Activated CD8-positive, alpha-beta memory T cell treated with anti-CD3 and anti-CD28 coated beads for 36 hours (primary cell): ENCODE results near the gene NOS1. TPM values are rescaled to one million over a fixed set of nuclear protein-coding genes. Genes with fewer than 3 reads are reported as not detected.

Source experiments
- CTCF ChIA-PET: fragments of 350-600 bp; sonication (Branson Sonifier 250); formaldehyde crosslinking; loops from one replicate; lab custom pipeline; 2021; ENCODE audit warnings: antibody characterized with exemption; lab: Charles Lee
- POLR2A ChIA-PET: fragments of 350-600 bp; sonication (Branson Sonifier 250); formaldehyde crosslinking; loops from one replicate; lab custom pipeline; 2021; ENCODE audit warnings: antibody characterized with exemption; lab: Charles Lee
- total RNA-seq, 2 experiments: library from RNA; stranded (reverse); gene quantifications; one replicate each; pipeline ENCODE4 v1.2.3, GENCODE V29; 2021

The NOS1 gene
- total RNA-seq, 2 experiments from 2014 or later, result not detected

DNA sequence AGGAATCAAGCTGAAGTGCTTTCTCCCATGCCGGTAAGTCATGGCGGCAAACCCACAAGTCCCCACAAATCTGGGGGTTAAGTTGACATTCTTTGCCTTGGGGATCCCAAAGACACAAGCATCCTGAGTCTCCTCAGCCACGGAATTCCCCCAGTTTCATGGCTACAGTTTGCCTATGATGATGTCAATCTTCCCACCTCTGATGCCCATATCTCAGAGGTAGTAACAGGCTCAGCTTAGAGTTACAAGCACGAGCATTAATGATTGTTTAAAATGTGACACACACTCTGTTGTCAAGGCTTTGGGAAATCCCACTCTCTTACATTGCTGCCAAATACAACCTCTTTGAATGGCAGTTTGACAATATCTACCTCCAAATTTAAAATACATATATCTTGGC, 22.3 kb downstream of the NOS1 start:
- ChIA-PET POLR2A (no interaction called here), CTCF (no interaction called here)

DNA sequence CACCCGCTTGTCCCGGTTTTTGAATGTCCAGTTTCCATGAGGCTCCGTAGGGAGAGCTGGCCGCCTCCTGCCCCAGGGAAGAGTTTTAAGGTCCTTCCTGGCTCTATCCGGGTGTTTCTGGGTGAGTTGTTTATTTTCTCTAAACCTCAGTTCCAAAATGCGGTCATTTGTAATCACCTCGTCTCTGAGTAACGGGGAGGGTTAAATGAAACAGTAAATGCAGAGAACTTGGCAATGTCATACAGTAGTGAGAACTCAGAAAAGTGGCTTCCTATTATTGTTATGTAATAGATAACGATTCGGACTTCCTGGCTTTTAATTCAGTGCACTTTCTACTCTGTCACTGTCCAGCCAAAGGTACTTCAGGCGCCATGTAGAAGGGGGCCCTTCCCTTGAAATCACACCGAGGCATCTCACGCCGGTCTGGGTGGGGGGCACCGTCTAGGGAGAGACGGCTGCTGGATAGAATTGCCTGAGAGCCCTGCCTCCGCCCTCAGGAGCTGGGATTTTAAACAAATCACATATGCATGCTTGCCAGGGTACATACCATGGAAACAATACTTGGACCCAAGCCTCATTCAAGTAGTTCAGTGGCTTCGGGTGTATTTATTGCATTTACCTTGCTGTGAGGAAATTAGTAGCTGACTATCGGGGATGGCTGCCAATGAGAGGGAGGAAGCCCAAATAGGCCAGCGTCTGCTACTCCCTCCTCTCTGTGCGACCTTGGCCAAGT, 26.4 kb downstream of the NOS1 start:
- POLR2A ChIA-PET, result no interaction called here
- CTCF ChIA-PET, result no interaction called here

DNA sequence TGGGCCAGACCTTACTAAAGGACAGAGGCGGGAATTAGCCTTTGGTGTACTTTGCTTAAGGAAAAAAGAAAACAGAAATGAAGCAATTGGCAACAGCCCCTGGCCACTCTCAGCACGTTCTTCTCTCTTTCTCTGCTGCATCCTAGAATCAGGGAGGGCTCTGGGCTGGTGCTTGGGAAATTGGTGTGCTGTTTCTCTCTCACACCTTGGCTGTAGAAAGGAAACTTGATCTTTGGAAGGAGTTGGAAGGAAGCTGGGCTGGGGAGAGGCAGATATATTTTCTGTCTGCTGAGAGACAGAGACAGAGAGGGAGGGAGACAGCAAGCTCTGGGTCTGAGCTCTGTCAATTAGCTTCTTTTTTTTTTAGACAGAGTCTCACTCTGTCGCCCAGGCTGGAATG, 27.4 kb downstream of the NOS1 start:
- ChIA-PET CTCF (no interaction called here), POLR2A (no interaction called here)

DNA sequence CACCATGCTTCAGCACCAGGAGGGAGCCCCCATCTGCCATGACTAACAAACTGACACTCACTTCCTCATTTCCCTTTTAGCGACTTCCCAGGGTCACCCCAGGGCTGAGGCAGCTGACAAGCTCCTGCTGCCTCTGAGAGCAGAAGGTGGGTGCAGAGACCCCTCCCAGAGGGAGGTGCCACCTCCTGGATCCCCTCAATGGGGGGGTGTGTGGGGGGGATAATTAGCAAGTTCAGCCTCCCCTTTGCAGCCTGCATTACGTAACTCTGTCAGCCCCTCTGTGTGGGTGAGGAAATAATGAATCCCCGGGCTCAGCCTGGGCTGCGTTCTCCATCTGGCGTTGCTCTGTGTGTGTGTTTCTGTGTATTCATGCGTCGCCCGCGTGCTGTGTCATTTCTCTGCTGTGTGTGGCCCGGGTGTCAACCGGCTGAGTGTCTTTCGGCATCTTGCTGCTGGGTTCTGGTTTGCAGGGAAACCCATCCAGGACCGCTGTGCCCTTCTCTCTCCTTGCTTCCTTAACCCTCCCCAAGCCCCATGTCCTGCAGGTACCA, 28.0 kb downstream of the NOS1 start:
- CTCF ChIA-PET, result no interaction called here
- POLR2A ChIA-PET, result no interaction called here

DNA sequence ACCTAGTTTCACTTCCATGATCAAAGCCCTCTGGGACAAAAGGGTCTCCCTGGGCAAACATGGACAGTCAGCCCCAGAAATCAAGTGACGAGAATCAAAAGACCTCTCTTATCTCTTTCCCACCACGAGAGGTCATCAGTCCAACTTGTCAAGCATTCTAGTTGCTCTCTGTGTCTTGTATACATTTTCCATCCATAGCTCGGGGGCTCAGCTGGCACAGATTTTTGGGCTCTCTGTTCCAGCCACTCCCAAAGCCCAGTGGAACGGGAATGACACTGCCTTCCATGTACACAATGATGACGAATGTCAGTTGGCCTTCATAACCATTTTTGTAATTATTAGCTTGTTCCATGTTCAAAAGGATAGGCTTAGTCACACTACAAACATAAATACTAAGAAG, 29.7 kb downstream of the NOS1 start:
- CTCF ChIA-PET, result no interaction called here

DNA sequence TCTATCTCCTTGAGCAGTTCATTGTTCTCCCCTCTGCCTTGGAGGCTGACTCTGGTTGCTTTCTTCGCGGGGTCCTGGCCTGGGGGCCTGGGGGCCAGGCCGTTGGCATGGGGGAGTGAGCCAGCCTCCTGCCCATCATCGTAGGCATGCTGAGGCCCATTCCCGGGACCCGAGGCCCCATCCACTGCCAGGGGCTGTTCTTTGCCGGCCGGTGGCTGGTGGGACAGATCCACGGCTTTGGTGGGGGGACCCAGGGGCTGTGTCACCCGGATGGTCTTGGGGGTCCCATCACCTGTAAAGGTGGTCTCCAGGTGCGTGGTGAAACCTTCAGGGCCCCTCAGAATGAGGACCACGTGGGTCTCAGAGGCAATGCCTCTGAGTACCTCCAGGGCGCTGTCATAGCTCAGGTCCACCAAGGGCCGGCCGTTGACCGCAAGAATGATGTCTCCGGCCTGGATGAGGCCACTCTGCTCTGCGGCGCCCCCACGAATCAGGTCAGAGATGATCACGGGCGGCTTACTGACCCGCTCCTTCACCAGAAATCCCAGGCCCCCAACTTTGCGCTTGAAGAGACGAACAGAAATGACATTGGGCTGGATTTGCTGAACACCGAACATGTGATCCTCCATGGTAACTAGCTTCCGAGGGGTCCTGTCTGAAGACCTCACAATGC, 30.8 kb downstream of the NOS1 start:
- POLR2A ChIA-PET, result no interaction called here

More for the DNA sequence above, 29.7 kb downstream of the NOS1 start:
- POLR2A ChIA-PET, result no interaction called here

DNA sequence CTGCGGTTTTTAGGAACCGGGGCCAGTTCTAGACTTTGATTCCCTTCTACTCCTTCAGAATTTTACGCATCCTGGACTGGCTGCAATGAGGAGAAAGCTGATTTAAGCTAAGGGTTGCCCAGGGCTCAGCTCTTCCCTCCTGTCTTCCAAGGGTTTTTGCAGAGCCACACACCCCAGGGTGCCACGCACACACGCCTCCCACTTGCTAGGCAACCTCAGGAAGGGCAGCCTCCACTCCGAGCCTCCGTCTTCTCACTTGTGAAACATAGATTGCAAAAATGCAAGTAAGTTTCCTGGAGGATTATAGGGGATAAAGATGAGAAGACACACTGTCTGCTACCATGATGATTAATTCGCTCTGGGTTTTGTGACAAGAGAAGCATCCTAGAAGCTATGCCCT, 31.7 kb downstream of the NOS1 start:
- POLR2A ChIA-PET, result no interaction called here
- CTCF ChIA-PET, result no interaction called here

More for the DNA sequence above, 30.8 kb downstream of the NOS1 start:
- CTCF ChIA-PET, result no interaction called here

DNA sequence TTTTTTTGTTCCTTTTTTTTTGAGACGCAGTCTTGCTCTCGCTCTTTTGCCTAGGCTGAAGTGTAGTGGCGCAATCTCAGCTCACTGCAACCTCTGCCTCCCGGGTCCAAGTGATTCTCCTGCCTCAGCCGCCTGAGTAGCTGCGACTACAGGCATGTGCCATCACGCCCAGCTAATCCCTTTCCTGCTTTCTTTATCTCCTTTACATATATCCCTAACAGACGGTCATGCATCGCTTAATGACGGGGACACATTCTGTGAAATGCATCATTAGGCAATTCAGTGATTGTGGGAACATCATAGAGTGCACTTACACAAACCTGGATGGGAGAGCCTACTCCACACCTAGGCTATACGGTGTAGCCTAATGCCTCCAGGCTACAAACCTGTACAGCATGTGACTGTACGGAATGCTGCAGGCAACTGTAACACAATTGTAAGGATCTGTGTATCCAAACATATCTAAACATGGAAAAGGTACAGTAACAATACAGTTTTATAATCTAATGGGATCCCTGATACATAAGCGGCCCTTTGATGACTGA, 32.8 kb downstream of the NOS1 start:
- ChIA-PET POLR2A (no interaction called here), CTCF (no interaction called here)

DNA sequence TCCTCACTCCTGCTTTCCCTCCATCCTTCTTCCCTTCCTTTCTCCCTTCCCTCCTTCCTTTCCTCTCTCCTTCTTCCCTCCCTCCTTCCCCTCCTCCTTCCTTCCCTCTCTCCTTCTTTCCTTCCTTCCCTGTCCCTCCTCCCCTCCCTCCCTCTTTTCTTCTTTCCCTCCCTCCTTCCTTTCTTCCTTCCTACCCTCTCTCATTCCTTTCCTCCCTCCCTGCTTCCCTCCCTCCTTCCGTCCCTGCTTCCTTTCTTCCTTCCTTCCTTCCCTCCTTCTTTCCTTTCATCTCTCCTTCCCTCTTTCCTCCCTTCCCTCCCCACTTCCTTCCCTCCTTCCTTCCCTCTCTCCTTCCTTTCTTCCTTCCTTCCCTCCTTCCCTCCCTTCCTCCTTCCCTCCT, 39.0 kb downstream of the NOS1 start:
- POLR2A ChIA-PET, result no interaction called here

DNA sequence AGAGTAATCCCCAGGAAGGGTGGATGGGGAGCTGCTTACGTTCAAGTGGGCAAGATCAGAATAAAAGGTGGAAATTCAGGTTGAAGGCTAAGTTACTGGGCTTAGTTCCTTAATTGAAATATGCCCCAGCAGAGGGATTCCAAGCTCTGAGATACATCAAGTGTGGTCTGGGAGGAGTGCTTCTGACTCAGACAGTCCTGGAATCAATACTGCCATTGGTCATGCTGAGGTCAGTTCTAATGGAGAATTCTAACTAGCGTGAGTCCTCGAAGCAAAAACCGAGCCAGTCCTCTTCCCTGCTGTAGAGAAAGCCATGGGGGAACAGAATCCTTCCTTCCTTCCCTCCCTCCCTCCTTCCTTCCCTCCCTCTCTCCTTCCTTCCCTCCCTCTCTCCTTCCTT, 39.9 kb downstream of the NOS1 start:
- ChIA-PET CTCF (no interaction called here), POLR2A (no interaction called here)

More for the DNA sequence above, 39.0 kb downstream of the NOS1 start:
- CTCF ChIA-PET, result no interaction called here

DNA sequence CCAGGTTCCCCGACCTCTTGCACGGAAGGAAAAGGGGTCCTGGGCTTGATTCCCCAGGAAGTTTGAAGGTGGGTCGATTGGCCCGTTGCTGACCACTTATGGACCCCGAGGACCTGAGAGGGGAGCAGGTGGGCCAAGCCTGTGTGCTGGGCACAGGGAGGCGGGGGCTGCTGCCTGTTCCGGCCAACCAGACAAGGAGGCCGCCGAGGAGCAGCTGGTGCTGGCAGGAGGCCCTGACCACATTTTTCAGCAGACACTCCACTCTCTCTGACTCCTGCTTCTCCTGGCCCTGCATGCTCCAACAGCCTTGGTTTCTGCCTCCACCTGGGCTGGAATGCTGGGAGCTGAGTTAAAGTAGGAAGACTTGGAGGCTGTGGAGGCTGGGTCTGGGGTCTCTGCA, 42.8 kb downstream of the NOS1 start:
- ChIA-PET POLR2A (no interaction called here), CTCF (no interaction called here)

DNA sequence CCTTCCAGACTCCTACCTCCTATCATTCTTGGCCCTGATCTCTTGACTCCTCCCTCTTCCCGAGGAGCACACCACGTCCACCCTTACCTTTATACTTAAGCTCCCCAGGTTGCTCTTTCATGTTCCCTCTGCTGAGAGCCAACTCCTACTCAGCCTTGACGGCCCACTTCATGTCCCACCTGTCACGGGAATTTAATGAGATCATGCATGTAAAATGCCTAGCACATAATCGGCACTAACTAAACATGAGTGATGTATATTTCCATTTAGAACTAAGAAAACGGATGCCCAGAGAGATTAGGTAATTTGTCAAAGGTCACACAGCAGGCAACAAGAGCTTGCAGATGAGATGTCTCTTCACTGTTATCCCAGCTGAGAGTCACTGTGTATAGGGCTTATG, 45.1 kb downstream of the NOS1 start:
- ChIA-PET POLR2A (no interaction called here), CTCF (no interaction called here)

DNA sequence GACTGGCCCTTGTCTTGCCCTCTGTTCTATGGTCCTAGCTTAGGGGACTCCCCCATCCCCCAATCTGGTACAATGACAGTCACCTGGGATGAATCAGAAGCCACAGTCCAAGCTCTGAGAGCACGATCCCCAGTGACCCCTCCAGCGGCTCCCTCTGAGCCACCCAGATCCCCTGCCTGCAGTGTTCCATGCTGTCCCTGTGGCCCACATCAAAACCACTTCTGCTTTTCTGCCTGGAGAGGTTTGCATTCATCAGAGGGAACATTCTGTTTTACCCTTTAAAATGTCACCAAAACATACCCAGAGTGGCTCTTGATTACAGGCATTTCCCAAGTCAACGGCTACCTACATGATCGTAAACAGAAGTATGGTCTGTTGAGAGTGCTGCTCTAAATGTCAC, 47.5 kb downstream of the NOS1 start:
- CTCF ChIA-PET, result no interaction called here
- POLR2A ChIA-PET, result no interaction called here

DNA sequence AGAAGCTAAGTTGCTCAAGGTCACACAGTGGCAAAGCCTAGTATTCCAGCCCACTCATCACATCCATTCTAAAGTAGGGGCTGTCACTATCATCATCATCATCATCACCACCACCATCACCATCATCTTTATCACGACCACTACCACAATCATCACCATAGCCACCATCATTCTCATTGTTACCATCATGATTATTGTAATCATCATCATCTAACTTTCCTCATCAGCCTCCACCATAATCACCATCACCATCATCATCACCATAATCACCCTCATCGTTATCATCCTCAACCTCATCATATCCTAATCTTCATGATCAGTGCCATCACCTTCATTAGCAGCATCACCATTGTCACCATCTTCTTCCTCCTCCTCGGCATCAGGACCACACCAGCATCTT, 48.7 kb downstream of the NOS1 start:
- ChIA-PET POLR2A (no interaction called here), CTCF (no interaction called here)

DNA sequence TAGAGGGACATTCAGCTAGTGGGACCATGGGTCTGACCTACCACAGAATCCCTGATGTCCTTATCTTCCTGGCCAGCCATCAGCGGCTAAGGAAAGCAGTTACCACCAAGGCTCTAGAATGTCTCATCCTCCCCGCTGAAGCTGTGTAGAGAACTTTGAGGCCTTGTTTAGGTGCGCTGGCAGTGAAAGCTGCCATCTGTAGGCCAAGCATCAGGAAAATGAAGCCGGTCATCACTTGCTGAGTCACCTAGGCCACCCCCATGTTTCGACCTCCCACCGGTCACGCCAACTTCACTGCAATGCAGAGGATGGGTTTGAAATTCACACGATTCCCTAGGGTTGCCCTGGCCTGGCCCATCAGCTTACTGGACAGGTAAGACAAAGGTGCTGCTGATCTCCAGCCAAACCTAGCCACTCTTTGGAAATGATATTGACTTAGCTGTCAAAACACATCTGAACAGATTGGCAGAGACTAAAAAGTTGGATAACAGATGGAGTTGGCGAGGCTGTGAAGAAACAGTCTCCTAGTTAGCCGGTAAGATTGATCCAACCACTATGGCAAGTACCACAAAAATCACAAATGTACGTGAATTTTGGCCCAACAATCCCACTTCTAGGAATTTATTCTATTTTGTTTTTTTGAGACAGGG, 52.0 kb downstream of the NOS1 start:
- POLR2A ChIA-PET, result no interaction called here
- CTCF ChIA-PET, result no interaction called here

DNA sequence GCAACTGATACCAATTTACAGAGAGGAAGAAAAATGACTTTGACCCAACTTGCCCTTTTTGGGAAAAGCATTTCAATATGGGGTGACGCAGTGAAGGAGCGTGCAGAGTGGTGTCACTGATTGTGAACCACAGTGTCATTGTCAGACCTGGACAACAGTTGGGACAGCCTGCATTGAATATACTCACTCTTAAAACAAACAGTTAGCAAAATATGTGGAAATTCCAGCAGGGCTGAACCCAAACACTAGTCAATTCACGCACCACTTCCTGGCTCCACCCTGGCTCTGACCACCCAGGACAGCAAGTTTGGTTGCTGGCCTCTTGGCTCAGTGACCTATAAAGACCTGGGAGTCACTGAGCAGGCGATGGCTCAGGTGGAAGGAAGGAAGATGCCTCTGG, 61.3 kb downstream of the NOS1 start:
- POLR2A ChIA-PET, result no interaction called here

DNA sequence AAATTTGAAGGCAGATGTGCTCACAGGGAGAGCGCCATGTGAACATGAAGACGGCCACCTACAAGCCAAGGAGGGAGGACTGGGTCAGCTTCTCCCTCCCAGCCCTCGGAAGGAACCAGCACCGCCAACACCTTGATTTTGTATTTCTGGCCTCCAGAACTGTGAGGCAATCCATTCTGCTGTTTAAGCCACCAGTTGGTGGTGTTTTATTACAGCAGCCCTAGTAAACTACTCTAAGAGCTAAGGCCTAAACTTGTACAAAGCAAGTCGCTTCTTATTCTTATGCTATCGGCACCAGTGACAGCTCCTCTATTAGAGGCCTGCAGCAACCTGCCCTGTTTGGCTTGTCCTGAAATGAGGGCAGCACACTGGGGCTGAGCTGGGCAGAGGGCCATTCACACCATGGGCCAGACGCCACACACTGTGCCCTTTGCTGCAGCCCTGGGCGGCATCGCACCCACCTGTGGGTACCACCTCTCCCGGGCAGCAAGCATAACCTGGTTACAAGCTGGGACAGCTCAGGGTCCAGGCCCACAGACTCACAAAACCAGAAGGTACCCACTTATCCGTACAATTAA, 62.7 kb downstream of the NOS1 start:
- ChIA-PET POLR2A (no interaction called here), CTCF (no interaction called here)

More for the DNA sequence above, 61.3 kb downstream of the NOS1 start:
- CTCF ChIA-PET, result no interaction called here

DNA sequence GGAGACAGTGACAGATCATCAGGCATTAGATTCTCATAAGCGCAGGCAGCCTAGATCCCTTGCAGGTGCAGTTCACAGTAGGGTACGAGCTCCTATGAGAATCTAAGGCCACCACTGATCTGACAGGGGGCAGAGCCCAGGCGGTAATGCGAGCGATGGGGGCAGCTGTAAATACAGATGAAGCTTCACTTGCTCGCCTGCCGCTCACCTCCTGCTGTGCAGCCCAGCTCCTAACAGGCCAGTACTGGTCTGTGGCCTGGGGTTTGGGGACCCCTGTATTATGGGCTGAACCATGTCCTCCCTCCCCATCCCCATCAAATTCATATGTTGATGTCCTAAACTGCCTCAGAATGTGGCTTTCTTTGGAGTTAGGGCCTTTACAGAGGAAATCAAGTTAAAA, 63.2 kb downstream of the NOS1 start:
- POLR2A ChIA-PET, result no interaction called here
- CTCF ChIA-PET, result no interaction called here

DNA sequence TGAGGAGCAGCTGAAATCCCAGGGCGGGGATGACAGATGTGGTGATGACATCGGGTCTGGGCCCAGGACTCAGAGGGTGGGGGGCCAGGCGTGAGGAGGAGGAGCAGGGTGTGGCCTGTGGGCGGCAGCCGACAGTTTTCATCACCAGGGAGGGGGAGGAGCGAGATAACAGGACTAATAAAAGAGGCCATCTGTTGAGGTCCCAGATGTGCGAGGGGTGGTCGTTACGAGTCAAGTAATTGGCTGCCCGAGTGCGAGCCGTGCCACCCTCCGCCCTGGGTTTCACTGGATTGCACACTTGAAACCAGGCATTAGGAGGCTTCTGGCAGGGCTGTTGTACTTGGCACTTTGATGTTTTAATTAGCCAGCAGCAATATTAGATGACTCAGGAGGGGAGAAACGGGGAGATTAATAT, 67.2 kb downstream of the NOS1 start:
- CTCF ChIA-PET, result no interaction called here
- POLR2A ChIA-PET, result no interaction called here

DNA sequence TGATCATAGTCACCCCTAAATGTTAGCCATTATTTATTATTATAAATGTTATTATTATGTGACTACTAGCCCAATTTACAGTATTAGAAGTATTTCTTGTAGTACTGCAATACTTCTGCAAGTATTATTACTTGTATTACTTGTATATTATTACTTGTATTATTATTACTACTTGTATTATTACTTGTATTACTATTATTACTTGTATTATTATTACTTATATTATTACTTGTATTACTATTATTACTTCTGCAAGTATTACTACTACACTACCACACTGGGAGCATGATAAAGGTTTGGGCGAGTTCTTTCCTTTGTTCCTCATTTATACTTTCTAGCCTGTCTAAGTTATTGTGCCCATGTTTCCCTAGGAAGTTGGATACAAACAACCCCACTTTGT, 67.9 kb downstream of the NOS1 start:
- POLR2A ChIA-PET, result no interaction called here
- CTCF ChIA-PET, result no interaction called here
